Raji (cell line): ENCODE data around the gene CASK.

Experiments
- POLR2A ChIP-seq: IDR thresholded peaks from 2 replicates; pipeline ENCODE4 v1.6.1; 2011; ENCODE audit warnings: low read depth, low read length, control low read depth; ENCODE audit not compliant: insufficient read depth

CASK gene

GRCh38 chrX:41518127-41518840 lies 405.1 kb downstream of the CASK start:
- TF ChIP-seq POLR2A: no peak

GRCh38 chrX:41516999-41517765 lies 406.2 kb downstream of the CASK start:
- TF ChIP-seq POLR2A: no peak

GRCh38 chrX:41516456-41516855 lies 406.9 kb downstream of the CASK start:
- TF ChIP-seq POLR2A: no peak

- TF ChIP-seq POLR2A: no peak
Observed at GRCh38 chrX:41515376-41515775, 408.0 kb downstream of the CASK start.

GRCh38 chrX:41514179-41514578 lies 409.2 kb downstream of the CASK start:
- TF ChIP-seq POLR2A: no peak

GRCh38 chrX:41512394-41512793 lies 411.0 kb downstream of the CASK start:
- TF ChIP-seq POLR2A: no peak

- no peak for TF ChIP-seq POLR2A
Observed at GRCh38 chrX:41507919-41508318, 415.4 kb downstream of the CASK start.

GRCh38 chrX:41502004-41502403 lies 421.4 kb downstream of the CASK start:
- TF ChIP-seq POLR2A: no peak

GRCh38 chrX:41499984-41500383 lies 423.4 kb downstream of the CASK start:
- no peak for TF ChIP-seq POLR2A

GRCh38 chrX:41499195-41499594 lies 424.2 kb downstream of the CASK start:
- TF ChIP-seq POLR2A: no peak

GRCh38 chrX:41491267-41492004 lies 431.9 kb downstream of the CASK start:
- no peak for TF ChIP-seq POLR2A

GRCh38 chrX:41490446-41490845 lies 432.9 kb downstream of the CASK start:
- no peak for TF ChIP-seq POLR2A

- no peak for TF ChIP-seq POLR2A
Observed at GRCh38 chrX:41482154-41482850, 441.1 kb downstream of the CASK start.

- TF ChIP-seq POLR2A: no peak
Observed at GRCh38 chrX:41481264-41482109, 441.9 kb downstream of the CASK start.
